ENCODE measurements around the gene MAFG. TPM values are rescaled to one million over a fixed set of nuclear protein-coding genes. Genes with fewer than 3 reads are reported as not detected.

MAFG gene
- total RNA-seq, 4 donors from 2014 or later, result 9.7 to 23.1 (median 12.7) TPM

DNA sequence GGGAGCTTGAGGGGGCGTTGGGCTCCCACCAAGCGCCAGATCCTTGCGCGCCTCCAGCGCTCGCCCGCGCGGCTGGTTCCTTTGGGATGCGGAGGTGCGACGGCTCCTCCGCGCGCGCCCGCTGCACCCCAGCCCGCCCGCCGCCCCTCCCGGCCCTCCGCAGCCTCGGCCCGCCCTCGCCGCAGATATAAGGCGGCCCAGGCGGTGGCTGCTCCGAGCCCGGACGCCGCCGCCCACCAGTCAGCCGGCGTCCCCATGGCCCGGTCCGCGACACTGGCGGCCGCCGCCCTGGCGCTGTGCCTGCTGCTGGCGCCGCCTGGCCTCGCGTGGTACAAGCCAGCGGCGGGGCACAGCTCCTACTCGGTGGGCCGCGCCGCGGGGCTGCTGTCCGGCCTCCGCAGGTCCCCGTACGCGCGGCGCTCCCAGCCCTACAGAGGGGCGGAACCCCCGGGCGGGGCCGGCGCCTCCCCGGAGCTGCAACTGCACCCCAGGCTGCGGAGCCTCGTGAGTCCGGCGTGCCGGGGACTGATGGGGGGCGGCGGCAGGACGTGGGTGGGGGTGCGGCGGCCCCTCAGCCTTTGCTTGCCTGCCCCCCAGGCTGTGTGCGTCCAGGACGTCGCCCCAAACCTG is 25.4 kb downstream of the MAFG start, which contains the start of gene NPB:
Gene NPB, plus strand, starts transcription at position 216 of the 630 bp plus-strand sequence. Its CDS starts 40 bp downstream, at position 256.
- Histone ChIP-seq H3K4me1 (peaks cover 0 to 16% of the 10 kb centered on the region in 2 donors), H3K9me3 (no peaks in the 10 kb centered on the region), H3K27ac (no peak within 1 kb of the TSS), H3K36me3 (no peaks in the 10 kb centered on the region), H3K27me3 (no peaks in the 10 kb centered on the region), H3K4me3 (peak within 1 kb of the TSS in 1 of 2 donors; percentile 15)
- TF ChIP-seq, protein P1, sequence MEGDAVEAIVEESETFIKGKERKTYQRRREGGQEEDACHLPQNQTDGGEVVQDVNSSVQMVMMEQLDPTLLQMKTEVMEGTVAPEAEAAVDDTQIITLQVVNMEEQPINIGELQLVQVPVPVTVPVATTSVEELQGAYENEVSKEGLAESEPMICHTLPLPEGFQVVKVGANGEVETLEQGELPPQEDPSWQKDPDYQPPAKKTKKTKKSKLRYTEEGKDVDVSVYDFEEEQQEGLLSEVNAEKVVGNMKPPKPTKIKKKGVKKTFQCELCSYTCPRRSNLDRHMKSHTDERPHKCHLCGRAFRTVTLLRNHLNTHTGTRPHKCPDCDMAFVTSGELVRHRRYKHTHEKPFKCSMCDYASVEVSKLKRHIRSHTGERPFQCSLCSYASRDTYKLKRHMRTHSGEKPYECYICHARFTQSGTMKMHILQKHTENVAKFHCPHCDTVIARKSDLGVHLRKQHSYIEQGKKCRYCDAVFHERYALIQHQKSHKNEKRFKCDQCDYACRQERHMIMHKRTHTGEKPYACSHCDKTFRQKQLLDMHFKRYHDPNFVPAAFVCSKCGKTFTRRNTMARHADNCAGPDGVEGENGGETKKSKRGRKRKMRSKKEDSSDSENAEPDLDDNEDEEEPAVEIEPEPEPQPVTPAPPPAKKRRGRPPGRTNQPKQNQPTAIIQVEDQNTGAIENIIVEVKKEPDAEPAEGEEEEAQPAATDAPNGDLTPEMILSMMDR (IDR thresholded peaks at IDR 0.05), result no peak
- no peak for TF ChIP-seq POLR2A (IDR thresholded peaks at IDR 0.05)
- intact Hi-C loops (cut with DNase I; ENCODE audit: low total_unique reads), result no loop called here
- DNase-seq, result no peak

DNA sequence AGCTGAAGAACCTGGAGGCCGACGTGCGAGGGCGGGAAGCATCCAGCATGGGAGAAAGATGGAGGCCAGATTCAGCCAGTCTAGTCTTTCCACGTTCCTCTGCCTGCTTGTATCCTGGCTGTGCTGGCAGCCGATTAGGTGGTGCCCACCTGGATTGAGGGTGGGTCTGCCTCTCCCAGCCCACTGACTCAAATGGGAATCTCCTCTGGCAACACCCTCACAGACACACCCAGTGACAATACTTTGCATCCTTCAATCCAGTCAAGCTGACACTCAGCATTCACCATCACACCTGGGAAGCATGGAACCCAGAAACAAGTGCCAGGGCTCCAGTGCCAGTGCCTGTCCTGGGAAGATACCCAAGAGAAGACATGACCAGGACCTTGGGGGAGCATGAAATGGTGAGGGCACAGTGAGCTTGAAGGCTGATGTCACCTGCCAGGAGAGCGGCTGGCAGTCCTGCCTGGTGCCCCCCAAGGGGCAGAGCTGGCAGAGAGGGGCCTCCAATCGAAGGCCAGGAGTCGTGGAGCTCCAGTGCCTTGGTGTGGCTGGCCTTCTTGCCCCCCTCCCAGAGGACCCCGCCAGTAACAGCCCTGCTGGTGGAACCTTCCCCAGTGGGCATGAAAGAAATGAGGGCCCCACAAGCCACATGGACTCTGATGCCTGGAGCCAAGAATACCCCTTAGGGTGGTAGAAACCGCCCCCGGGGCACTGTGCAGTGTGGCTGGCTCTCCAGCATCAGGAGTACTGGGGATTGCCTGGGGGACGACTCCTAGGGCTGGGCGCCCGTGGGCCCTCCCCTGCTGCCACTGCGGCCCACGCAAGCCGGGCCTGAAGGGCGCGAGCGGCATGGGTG is 26.1 kb downstream of the MAFG start:
- intact Hi-C loops (cut with DNase I; ENCODE audit: low total_unique reads), result no loop called here
- TF ChIP-seq POLR2A (IDR thresholded peaks at IDR 0.05), result no peak
- TF ChIP-seq, protein P1 (IDR thresholded peaks at IDR 0.05), result no peak
- no peaks in the 10 kb centered on the region for H3K36me3 ChIP-seq
- no peaks in the 10 kb centered on the region for H3K9me3 ChIP-seq
- DNase-seq, result no peak
- peak overlapping the region in 1 of 2 donors; percentile 15 for H3K4me3 ChIP-seq
- H3K27ac ChIP-seq, result no peak overlapping the region
- H3K27me3 ChIP-seq, result no peaks in the 10 kb centered on the region
- H3K4me1 ChIP-seq, result peaks cover 0 to 16% of the 10 kb centered on the region in 2 donors

GRCh38 chr17:81900181-81900820 is 27.2 kb downstream of the MAFG start:
- no peak for TF ChIP-seq POLR2A (IDR thresholded peaks at IDR 0.05)
- TF ChIP-seq, protein P1 (IDR thresholded peaks at IDR 0.05), result no peak

DNA sequence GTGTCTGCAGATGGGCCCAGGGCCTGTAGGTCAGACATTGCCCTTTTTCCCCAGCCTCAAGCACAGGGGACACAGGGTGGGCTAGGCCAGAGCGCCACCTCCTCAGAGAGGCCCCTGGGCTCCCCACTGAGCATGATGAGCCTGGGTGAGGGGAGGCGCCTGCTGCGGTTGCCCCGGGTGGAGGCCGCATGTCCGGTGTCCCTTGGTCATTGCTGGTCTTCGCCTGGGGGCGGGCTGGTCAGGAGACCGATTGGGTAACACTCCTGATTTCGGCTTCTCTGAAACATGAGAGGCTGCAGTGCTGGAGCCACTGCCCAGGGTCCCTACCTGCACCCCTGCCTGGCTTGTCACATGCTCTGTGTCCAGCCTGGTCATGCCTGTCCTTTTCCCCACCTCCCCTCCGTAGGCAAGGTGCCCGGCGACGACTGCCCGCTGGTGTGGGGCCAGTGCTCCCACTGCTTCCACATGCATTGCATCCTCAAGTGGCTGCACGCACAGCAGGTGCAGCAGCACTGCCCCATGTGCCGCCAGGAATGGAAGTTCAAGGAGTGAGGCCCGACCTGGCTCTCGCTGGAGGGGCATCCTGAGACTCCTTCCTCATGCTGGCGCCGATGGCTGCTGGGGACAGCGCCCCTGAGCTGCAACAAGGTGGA is 27.9 kb downstream of the MAFG start:
- Histone ChIP-seq H3K27me3 (no peaks in the 10 kb centered on the region), H3K36me3 (no peaks in the 10 kb centered on the region), H3K9me3 (no peaks in the 10 kb centered on the region), H3K4me3 (no peak overlapping the region), H3K4me1 (peaks cover 0 to 16% of the 10 kb centered on the region in 2 donors), H3K27ac (no peak overlapping the region)
- intact Hi-C loops (cut with DNase I; ENCODE audit: low total_unique reads), result no loop called here
- TF ChIP-seq POLR2A (IDR thresholded peaks at IDR 0.05), result no peak
- TF ChIP-seq, protein P1 (IDR thresholded peaks at IDR 0.05), result no peak
- DNase-seq, result no peak

More at GRCh38 chr17:81900181-81900820, 27.2 kb downstream of the MAFG start:
- no peaks in the 10 kb centered on the region for H3K27me3 ChIP-seq
- DNase-seq, result no peak
- no peaks in the 10 kb centered on the region for H3K9me3 ChIP-seq
- H3K4me3 ChIP-seq, result no peak overlapping the region
- H3K36me3 ChIP-seq, result no peaks in the 10 kb centered on the region
- intact Hi-C loops (cut with DNase I; ENCODE audit: low total_unique reads), result no loop called here
- H3K27ac ChIP-seq, result no peak overlapping the region
- H3K4me1 ChIP-seq, result peaks cover 0 to 16% of the 10 kb centered on the region in 2 donors
